Superior temporal gyrus (tissue), 1 donor: Measurements from ENCODE around the gene DRAXIN.

ENCODE experiments used
- DNase-seq: peaks from one replicate; pipeline ENCODE4 v3.0.0-alpha.2; 2016; ENCODE audit errors: extremely low spot score

DRAXIN gene

GRCh38 chr1:11691302-11691914 lies at the start of gene DRAXIN:
Gene DRAXIN (plus strand): TSS chr1:11691710. CDS start chr1:11706259, 14,549 bp downstream.
- no peak for DNase-seq

GRCh38 chr1:11641776-11642305 lies 49.7 kb upstream of the DRAXIN start:
- no peak for DNase-seq

GRCh38 chr1:11642418-11643017 lies 49.0 kb upstream of the DRAXIN start:
- DNase-seq = peak; percentile 89

- DNase-seq = no peak
These were observed 47.7 kb upstream of the DRAXIN start for GRCh38 chr1:11643782-11644181.

GRCh38 chr1:11645270-11645669 lies 46.2 kb upstream of the DRAXIN start:
- DNase-seq = no peak

GRCh38 chr1:11645670-11646265 lies 45.7 kb upstream of the DRAXIN start:
- peak; percentile 92 for DNase-seq

- DNase-seq = no peak
These were observed 45.2 kb upstream of the DRAXIN start for GRCh38 chr1:11646317-11646716.

- no peak for DNase-seq
These were observed 44.2 kb upstream of the DRAXIN start for GRCh38 chr1:11647333-11647732.

GRCh38 chr1:11648039-11648438 lies 43.5 kb upstream of the DRAXIN start:
- peak; percentile 97 for DNase-seq

GRCh38 chr1:11648732-11649158 lies 42.8 kb upstream of the DRAXIN start:
- no peak for DNase-seq

GRCh38 chr1:11649237-11649623 lies 42.3 kb upstream of the DRAXIN start:
- no peak for DNase-seq

- DNase-seq = no peak
These were observed 41.7 kb upstream of the DRAXIN start for GRCh38 chr1:11649624-11650330.

GRCh38 chr1:11650331-11650991 lies 41.0 kb upstream of the DRAXIN start:
- DNase-seq = peak; percentile 69

- DNase-seq = no peak
These were observed 40.5 kb upstream of the DRAXIN start for GRCh38 chr1:11651017-11651416.

GRCh38 chr1:11652203-11652780 lies 39.2 kb upstream of the DRAXIN start:
- DNase-seq = no peak

- no peak for DNase-seq
These were observed 38.2 kb upstream of the DRAXIN start for GRCh38 chr1:11653101-11653860.

- DNase-seq = no peak
These were observed 37.7 kb upstream of the DRAXIN start for GRCh38 chr1:11653861-11654136.

- no peak for DNase-seq
These were observed 37.2 kb upstream of the DRAXIN start, which contains the start of the genes FBXO2 and FBXO44 for GRCh38 chr1:11654137-11654938. Gene FBXO2 (minus strand): TSS chr1:11654429. CDS start chr1:11654340, 89 bp downstream. Gene FBXO44 (plus strand): TSS chr1:11654877. CDS start chr1:11655836, 959 bp downstream.

GRCh38 chr1:11654939-11655808 lies 36.3 kb upstream of the DRAXIN start:
- DNase-seq = no peak
